H1 (cell line): ENCODE data around the gene PCYT2. TPM values are rescaled to one million over a fixed set of nuclear protein-coding genes. Genes with fewer than 3 reads are reported as not detected.

Experiments used
- EP300 ChIP-seq, 2 experiments: IDR thresholded peaks; 1 replicate in 1 of 2; 2 replicates in 1 of 2; pipeline ENCODE4 v1.6.1; 2011 to 2012; ENCODE audit warnings: low read depth in 2 of 2, low read length in 2 of 2, mild to moderate bottlenecking in 2 of 2, borderline replicate concordance in 1 of 2, inconsistent platforms in 1 of 2, moderate library complexity in 1 of 2
- HDAC2 ChIP-seq, 2 experiments: fragments of 300-600 bp in 1 of 2; sonication (generic) in 1 of 2; IDR thresholded peaks; 2 replicates each; pipeline ENCODE4 v1.6.1; 2011 to 2012; ENCODE audit warnings: low read depth in 2 of 2, low read length in 2 of 2, mild to moderate bottlenecking in 2 of 2, moderate library complexity in 2 of 2, borderline replicate concordance in 1 of 2, inconsistent platforms in 1 of 2
- KDM5A ChIP-seq: fragments of 200-600 bp; IDR thresholded peaks from 2 replicates; pipeline ENCODE4 v1.7.1; 2012; ENCODE audit warnings: mild to moderate bottlenecking, low read length, inconsistent platforms, mixed read lengths
- PHF8 ChIP-seq: fragments of 200-600 bp; sonication (generic); conservative IDR thresholded peaks from 2 replicates; pipeline ENCODE4 v1.7.1; 2012; ENCODE audit warnings: low read depth, mild to moderate bottlenecking, inconsistent platforms, low read length, moderate library complexity
- SUZ12 ChIP-seq: fragments of 200-600 bp; sonication (generic); IDR thresholded peaks from 2 replicates; pipeline ENCODE4 v1.6.1; 2012; ENCODE audit warnings: mild to moderate bottlenecking, inconsistent platforms, low read length, moderate library complexity, mixed read lengths
- polyA plus RNA-seq, 7 experiments: library from polyadenylated mRNA; depleted of rRNA in 3 of 7; stranded (reverse) in 5 of 7; unstranded in 2 of 7; fragments of >200 nt in 5 of 7; fragments of 200-250 nt in 2 of 7; gene quantifications; 1 replicate in 5 of 7; 2 replicates in 1 of 7; 4 replicates in 1 of 7; pipeline versions ENCODE4 v1.2.1 to v1.2.3, GENCODE V29; 2011 to 2013; ENCODE audit warnings: missing spikeins in 2 of 7, mixed read lengths in 2 of 7
- total RNA-seq: library from RNA; stranded (reverse); fragmentation: NEBNext Ultra II Directional; extraction: Animal tissue kit (Norgen Biotek cat#: 25700); gene quantifications from 2 replicates; pipeline ENCODE4 v1.2.1, GENCODE V29; 2021

PCYT2 gene
- total and polyA plus RNA-seq, 2 of the 8 experiments (the other 6 are each of a cell fraction or from before 2014, with no cell fraction given) = 29.9 to 31.3 TPM

DNA sequence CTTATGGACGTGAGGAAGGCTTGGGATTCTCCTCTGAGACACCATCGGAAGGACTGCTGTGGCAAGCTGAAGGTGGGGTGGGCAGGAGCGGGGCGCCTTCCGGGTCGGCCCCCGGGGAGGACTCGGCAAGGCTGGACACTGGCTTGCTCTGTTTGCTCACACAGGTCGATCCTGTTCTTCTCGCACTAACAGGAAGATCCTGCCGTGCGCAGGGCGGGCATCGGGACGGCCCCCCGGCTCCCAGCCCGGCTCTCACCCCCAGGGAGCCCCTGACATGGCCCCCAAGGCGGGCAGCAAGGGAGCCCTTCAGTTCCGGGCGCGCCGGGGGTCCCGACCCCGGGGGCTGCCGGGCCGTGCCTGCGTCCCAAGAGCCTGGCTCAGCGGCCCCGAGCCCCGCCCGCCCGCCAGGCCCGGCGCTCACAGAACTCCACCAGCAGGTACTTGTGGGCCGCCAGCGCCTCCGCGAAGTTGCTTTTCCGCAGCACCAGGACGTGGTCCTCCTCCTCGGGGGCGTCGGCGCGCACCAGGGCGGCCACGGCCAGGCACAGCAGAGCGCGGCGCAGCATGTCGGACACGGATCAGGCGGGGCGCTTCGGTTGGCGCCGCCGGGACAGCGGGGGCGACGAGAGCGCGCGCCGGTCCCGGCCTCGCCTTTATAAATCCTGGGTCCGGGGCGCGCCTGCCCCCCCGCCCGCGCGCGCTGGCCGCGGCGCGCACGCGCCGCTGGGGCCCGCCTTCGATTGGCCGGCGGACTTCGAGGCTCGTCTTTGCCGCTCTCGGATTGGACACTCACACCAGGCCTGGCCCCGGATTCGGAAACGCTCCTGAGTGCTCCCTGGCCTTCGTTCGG lies 51.1 kb downstream of the PCYT2 start, which contains the start of gene P4HB (continued):
- TF ChIP-seq KDM5A = no peak
- TF ChIP-seq PHF8 = peak; percentile 90
- no peak for TF ChIP-seq EP300 (IDR thresholded peaks at IDR 0.05; ENCODE audit: borderline replicate concordance in 1 of 2, low read depth in 2 of 2, low read length in 2 of 2)
- no peak; a peak in 1 of 4 replicates for TF ChIP-seq HDAC2 (IDR thresholded peaks at IDR 0.05; ENCODE audit: borderline replicate concordance in 1 of 2, low read depth in 2 of 2, low read length in 2 of 2)
- TF ChIP-seq SUZ12 = no peak
